Stimulated activated CD4-positive, alpha-beta T cell treated with anti-CD3 and anti-CD28 coated beads, Interleukin-1b, Interleukin-23, amount 100 ng/mL, for 48 hours (primary cell): ENCODE results near the gene CLASP1.
"Not testable (repeated sequence)": the region's sequence is repeated elsewhere in the genome, so short reads cannot be mapped to it uniquely, and the experiment has no call there.

Source experiments
- DNase-seq: peaks from one replicate; pipeline ENCODE4 v3.0.0-alpha.2; 2020

The CLASP1 gene

DNA sequence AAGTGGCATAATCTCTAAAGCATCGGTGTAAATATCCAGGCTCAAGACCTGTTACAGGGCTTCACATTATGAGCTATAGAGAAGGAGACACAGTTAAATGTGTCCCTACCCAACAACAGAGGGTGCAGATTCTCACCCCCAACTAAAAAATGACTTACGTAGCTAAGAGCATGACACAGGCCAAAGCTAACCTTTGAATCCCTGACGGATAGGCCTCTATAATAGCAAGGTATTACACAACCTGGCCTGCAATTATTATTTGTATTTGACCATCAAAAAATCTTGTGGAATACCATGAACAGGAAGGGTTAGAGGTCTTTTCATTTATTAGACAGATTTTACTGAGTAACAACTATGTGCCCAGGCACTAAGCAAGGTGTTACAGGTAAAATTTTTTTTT lies 73.5 kb downstream of the CLASP1 start:
- no peak for DNase-seq

DNA sequence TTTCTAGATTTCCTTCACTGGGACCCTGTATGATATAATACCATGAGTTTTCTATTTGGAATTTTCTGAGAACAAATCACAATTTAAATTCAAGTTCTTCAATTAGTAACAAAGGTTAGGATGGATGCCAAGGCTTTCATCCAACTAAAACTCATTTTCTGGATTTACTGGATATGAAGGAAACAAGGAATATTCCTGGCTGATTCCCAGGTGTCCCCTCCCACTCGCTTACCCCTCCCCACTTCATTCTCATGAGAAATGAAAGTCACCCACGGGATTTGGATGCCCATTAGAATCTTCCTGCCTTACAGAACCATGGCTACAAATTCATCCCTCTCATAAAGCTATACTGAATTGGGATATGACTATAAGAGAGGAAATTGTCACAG lies 78.6 kb downstream of the CLASP1 start:
- no peak for DNase-seq

DNA sequence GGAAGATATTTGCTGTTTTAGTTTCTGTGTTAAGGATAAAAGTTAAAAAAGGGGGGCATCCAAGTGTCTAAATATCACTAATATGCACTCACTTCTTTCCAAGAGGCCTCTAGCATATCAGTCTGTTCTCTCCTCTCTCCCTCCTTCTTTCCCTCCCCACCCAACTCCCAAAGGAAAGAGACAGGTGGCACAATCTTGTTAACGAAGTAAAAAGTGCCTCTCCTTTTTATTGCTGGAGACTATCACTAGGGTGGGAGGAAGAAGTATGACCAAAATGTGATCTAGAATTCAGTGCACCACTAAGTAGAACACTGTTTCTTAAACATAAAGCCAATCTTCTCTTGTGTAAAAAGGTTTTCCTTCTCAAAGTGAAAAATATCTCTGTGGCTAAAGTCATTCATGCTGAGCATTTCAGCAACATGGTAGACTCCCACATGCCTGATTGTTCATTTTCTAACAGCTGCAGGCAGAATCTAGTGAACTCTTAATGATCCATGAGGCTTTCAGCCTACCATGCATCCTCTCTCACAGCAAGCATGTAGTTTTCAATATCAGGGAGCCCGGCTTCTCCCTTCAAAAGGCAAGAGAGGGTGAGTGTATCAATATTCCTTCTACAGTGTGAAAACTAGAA lies 79.1 kb downstream of the CLASP1 start:
- DNase-seq = no peak

DNA sequence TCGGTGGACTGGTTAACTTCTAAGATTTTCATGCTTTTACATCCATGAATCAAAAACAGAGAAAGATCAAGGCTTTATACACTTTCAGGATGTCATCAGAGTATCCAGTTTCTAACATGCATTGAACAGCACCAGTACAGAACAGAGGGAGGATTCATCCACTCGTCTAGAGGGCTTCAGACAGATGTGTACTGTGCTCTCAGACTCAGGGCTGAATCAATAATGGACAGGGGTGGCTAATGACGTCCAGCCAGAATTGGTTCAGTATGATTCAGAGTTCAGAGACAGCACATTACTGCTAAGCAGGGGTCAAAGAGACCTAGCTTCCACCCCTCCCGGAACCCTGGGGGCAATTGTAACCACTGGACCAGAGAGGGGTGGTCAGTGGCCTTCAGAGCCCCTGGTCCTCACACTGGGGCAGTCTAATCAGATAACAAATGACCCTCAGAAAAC lies 81.3 kb downstream of the CLASP1 start:
- no peak for DNase-seq

DNA sequence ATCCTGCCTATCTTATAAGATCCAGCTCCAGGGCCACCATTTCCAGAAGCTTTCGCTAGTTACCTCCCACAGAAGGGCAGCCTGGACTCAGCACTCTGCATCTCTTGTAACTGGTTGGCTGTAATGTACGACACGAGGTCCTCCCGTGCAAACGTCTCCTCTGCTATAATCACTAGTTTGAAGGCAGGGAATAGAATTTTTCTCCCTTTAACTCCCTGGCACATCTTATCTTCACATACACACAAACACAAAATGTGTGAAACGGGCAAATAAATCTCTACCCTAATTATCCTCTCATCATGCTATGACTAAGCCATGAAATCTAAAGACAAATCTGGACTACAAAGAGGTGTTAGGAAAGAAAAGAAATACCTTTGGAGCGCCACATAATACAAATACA lies 81.8 kb downstream of the CLASP1 start:
- no peak for DNase-seq

DNA sequence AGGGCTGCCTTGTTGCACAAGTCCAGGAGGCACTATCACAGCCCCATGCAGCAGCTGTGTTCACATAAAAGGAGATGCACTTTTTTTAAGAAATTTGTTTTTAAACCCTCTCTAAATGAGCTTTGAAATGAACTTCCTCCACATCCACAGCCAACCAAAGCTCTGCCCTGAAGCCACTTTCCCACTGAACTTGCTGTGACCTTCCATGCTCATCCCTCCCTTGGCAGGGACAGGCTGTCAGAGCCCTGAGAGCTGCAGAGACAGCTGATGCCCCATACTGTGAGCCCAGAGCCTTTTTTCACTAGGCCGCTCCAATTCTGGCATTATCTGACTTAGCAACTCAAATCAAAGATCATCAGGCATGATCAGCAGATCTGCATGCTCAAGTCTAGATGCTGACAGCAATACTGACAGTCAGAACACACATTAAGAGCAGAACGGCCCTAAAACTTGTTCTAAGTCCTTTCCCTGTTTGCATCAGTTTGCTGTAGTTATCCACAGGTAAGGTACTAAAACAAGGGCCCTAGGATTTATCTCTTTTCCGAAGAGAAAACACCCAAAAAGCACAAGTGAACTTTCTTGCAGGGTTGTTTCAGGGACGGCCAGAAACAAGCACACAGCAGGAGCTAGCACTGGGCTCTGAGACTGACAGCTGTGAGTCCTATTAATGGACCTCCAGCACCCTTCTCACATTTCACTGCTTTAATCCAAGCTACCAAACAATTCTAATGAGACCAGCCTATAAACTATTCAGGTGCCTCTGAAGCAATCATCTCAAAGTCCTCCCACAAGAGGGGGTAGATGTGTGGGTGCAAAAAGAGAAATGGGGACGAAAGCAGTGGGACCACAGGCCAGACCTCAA lies 83.6 kb downstream of the CLASP1 start:
- DNase-seq = no peak

DNA sequence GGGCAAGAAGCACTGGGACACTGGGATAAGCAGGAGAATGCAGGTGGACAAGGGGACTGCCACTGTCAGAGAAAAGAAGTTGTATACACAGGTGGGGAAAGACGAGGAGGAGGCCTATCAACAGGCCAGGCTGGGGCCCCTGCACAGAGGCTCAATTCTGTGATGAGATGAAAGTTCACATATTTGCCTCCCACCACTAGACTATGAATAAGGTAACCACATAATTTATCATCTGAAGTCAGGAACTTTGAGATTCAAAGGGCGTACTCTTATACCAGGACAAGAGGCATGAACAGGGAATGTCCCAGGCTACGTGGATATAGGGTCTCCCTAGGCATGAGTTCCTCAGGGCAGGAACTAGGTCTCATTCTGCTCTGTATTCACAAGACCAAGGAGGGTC lies 84.4 kb downstream of the CLASP1 start:
- DNase-seq = no peak

DNA sequence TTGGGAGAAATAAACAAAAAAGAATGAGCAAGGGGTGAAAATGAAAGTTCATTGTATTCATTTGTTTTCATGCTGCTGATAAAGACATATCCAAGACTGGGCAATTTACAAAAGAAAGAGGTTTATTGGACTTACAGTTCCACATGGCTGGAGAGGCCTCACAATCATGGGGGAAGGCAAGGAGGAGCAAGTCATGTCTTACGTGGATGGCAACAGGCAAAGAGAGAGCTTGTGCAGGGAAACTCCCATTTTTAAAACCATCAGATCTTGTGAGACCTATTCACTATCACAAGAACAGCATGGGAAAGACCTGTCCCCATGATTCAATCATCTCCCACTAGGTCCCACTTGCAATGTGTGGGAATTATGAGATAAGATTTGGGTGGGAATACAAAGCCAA lies 85.5 kb downstream of the CLASP1 start:
- DNase-seq = not testable (repeated sequence)

DNA sequence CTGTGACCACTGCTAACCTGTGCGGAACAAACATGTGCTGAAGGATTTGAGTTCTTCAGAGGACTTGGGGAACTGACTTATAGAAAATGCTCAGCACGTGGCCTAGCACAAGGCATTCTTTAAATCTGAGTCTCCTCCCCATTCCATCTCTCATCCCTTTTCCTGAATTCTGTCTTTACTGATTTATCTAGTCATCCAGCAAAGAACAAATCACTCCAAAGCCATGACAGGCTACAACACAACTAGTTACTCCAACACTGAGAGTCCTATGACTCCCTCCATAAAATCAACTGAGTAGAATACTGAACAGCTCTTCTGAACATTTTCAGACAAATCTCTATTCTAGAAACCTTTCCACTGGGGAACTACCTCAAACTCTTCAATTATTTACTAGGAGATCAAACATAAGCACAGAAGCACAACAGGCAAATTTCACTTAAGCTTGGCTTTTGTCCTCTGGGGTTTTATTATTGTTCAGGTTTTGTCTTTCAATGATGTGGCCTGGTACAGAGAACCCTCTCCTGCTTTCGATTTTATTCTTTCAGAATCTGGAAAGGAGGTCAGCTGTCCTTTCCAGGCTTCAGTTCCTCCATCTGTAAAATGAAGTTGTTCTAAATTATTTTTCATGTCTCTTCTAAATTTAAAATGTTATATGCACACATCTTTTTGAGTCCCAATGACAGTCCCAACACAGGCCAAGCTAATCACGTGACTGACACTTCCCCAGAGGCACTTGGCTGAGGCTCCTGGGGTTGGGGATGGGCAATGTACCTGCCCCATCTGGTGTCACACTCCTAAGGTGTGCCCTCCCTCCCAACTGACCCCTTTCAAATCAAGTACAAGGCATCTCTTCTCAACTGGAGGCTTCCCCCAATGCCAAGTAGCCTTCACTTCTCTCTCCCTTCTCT lies 86.7 kb downstream of the CLASP1 start:
- no peak for DNase-seq

DNA sequence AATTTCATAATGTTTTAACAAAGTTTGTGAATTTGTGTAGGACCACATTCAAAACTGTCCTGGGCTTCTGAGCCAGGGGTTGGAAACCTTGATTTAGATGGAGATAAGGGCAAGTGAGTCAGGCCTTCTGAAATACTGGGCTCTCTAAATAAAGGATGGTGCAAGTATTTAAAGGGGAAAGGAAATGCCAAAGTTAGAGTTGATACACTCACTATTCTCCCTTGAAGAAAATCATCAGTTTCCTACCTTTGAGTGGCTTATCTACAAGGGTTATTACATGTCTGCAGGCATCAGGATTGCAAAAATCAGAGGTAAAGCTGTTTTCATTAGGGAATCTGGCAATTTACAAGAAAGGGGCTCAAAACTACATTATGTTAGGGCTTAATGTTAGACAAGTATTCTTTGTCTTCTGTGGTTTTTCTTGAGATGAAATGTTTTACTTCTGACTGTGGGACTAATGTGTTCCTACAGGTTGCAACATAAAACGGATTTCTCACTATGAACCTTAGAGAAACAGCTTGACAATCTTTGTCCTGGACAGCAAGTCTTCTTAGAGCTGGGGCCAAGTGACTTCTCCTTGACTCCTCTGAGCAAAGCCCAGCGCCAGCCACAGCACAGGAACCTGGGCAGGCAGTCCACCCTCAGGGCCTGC lies 87.5 kb downstream of the CLASP1 start:
- DNase-seq = no peak

DNA sequence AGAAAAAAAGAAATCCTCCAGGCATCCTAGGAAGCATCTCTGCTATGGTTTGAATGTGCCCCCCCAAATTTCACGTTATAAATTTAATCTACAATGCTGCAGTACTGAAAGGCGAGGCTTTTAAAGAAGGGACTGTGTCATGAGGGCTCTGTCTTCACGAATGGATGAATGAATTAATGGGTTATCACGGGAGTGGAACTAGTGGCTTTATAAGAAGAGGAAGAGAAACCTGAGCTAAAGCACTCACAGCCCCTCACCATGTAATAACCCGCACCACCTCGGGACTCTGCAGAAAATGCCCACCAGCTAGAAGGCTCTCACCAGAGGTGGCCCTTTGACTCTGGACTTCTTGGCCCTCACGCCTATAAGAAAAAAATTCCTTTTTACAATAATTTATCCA lies 90.9 kb downstream of the CLASP1 start:
- DNase-seq = no peak

DNA sequence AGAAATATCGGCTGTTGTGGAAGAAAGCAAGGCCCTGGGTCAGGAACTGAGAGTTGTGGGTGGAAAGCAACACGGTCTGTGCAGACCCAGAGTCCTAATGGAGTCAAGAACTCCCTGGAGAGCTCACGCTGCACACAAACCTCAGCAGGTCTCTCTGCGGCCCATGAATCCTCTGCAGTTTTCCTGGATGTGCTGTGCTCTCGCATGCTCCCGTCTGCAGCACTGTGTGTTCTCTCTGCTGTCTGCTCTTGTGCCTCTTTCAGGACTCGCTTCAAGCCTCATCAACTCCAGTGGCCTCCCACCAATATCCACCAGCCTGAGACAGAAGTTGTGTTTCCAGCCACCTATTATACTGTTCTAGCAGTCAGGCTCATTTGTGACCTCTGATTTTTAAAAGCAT lies 94.3 kb downstream of the CLASP1 start:
- no peak for DNase-seq

DNA sequence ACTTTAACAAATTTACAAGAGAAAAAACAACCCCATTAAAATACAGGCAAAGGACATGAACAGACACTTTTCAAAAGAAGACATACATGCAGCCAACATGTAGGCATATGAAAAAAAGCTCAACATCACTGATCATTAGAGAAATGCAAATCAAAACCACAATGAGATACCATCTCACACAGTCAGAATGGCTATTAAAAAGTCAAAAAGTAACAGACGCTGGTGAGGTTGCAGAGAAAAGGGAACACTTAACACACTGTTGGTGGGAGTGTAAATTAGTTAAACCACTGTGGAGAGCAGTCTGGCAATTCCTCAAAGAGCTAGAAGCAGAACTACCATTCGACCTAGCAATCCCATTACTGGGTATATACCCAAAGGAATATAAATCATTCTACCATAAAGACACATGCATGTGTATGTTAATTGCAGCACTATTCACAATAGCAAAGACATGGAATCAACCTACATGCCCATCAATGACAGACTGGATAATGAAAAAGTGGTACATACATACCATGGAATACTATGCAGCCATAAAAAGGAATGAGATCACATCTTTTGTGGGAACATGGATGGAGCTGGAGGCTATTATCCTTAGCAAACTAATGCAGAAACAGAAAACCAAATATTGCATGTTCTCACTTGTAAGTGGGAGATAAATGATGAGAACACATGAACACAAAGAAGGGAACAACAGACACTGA lies 96.6 kb downstream of the CLASP1 start:
- not testable (repeated sequence) for DNase-seq

DNA sequence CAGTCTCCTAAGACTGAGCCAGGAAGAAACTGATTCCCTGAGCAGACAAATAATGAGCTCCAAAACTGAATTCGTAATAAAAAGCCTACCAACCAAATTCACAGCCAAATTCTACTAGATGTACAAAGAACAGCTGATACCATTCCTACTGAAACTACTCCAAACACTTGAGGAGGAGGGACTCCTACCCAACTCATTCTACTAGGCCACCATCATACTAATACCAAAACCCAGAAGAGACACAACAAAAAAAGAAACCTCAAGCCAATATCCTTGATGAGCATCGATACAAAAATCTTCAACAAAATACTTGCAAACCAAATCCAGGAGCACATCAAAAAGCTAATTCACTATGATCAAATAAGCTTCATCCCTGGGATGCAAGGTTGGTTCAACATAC lies 98.6 kb downstream of the CLASP1 start:
- DNase-seq = no peak

DNA sequence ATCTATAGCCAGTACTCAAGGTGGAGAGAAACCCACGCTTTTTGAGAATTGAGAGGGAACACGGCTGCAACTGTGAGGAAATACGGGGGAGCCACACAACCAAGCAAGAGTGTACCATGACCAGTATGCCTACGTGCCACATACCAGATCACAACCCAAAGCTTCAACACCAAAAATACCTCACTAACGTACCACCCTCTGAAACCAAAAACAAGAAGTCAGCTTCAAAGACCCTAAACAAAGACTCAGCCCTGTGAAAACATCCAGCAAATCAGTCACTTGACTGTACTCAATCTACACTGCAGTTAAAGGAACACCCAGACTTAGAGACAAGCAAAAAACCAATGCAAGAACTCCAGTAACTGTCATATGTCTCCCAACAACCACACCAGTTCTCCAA lies 101.6 kb downstream of the CLASP1 start:
- DNase-seq = no peak

DNA sequence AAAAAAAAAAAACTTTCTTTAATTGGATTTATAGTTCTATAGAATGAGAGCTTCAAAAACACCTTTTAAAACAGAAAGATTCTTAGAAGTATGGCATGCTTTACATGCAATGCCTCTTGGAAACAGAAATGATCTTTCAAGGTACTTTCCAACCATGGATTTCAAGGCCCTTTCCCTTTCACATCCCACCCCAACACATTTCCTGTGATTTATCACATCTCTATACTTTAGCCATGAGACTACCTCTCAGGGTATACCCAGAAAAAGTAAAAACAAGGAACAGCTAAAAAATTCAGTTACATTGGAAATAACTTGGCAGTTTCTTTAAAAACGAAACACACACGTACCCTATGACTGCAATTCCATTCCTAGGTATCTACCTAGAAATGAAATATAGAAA lies 103.3 kb downstream of the CLASP1 start:
- DNase-seq = no peak

DNA sequence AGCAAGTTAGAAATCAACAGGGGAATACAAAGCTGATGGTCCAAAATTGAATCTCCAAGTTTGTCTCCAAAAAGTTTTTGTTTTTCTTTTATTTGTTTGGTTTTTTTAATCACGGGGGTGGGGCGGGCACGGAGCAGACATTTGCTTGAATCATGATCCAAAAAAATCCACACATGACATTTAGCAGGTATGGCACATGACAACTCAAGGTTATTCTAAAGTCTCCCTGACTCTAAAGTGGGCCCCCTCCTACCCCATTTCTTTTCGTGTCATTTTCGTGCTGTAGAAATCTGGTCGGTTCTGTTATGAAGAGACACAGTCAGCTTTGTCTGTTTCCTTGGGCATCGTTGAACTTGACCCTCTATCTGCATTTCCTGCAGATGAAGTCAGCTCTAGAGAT lies 104.0 kb downstream of the CLASP1 start:
- DNase-seq = no peak

DNA sequence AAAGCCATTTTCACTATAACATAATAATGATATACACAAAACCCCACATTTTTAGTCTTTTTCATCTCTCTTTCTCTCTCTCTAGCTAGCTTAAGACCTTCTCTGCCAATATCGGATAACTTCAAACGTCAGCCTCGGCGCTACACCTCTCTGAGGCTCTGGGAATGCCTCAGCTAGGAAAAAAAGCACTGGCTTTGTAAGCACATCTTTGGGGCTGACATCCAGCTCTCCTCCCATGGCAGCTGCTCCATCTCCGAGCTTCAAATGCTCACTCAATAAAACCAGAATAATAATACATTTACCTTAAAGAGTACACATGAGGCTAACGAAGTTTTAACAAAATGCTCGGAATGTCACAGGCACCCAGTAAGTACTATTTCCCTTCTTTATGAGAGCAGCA lies 107.8 kb downstream of the CLASP1 start:
- no peak for DNase-seq

DNA sequence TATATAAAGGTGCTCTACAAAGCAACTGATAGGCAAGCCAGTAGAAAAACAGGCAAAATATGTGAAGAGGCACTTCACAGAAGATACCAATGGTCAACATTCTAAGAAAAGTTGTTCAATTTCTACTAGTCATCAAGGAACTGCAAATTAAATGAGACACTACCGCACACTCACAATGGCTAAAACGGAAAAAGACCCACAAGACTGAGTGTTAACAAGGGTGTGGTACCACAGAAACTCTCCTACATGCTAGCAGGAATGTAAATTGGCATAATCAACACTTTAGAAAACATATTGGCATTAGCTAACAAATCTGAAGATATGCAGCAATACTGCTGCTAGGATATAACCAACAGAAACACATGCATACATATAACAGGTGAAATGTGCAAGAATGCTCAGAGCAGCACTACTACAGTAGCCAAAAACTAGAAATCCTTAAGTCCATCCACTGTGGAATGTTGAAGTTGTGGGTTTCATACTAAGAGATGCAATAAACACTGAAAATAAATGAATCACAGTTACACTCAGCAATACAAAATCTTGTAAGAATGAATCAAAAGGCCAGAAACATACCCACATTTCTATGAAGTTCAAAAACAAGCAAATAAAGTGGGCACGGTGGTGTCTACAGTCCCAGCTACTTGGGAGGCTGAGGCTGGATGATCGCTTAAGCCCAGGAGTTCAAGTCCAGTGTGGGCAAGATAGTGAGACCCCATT lies 109.4 kb downstream of the CLASP1 start:
- no peak for DNase-seq

DNA sequence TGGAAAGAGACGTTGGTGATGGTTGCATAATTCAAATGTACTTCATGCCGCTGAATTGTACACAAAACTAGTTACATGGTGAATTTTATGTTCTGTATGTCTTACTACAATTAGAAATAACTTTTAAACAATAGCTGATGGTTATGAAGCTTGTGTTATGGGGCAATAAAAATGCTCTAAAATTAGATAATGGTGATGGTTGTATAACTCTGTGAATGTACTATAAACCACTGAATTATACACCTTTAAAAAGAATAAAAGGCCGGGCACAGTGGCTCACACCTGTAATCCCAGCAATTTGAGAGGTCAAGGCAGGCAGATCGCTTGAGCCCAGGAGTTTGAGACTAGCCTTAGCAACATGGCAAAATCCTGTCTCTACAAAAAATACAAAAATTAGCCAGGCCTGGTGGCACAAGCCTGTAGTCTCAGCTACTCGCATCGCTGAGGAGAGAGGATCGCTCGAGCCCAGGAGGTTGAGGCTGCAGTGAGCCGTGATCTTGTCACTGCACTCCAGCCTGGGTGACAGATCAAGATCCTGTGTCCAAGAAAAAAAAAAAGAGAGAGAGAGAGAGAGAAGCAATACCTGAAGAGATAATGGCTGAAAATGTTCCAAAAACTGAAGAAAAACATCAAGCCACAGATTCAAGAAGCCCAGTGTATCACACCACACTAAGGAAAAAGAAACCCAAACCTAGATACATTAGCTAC lies 112.3 kb downstream of the CLASP1 start:
- no peak for DNase-seq

DNA sequence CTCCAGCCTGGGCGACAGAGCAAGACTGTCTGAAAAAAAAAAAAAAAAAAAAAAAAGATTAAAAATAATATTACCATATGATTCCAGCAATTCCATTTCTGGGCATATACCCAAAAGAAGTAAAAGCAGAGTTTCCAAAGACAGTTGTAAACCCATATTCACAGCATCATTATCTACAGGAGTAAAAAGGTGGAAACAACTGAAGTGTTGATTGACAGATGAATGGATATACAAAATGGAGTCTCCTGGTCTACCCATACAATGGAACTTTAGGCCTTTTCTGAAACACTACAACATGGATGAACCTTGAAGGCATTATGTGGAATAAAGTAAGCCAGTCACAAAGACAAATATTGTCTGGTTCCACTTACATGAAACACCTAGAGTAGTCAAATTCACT lies 112.9 kb downstream of the CLASP1 start:
- DNase-seq = no peak
